Aorta (tissue), 5 donors: Measurements from ENCODE around the gene PRDX5. TPM values are rescaled to one million over a fixed set of nuclear protein-coding genes. Genes with fewer than 3 reads are reported as not detected.

Experiments used
- ATAC-seq: fragments of 200-7000 bp; cut with Tn5 transposase; one replicate; pipeline ENCODE4 v1.9.1; 2022; ENCODE audit warnings: moderate library complexity; ENCODE audit not compliant: low FRiP score
- DNase-seq, 2 donors: peaks; one replicate each; pipeline ENCODE4 v3.0.0-alpha.2; 2020
- H3K27ac ChIP-seq, 2 donors: one replicate each; pipeline ENCODE4 v1.5.1; 2013; ENCODE audit warnings: low read length in 2 of 2, mild to moderate bottlenecking in 2 of 2, moderate library complexity in 2 of 2, control low read depth in 1 of 2, inconsistent platforms in 1 of 2, low read depth in 1 of 2
- H3K27me3 ChIP-seq, 2 donors: one replicate each; pipeline ENCODE4 v1.6.1; 2013; ENCODE audit warnings: control low read depth in 1 of 2, low read length in 1 of 2, mild to moderate bottlenecking in 1 of 2, moderate library complexity in 1 of 2; ENCODE audit not compliant: insufficient read depth in 2 of 2, control insufficient read depth in 1 of 2
- H3K36me3 ChIP-seq, 2 donors: one replicate each; pipeline ENCODE4 v1.6.1; 2013; ENCODE audit warnings: control low read depth in 1 of 2, low read length in 1 of 2, mild to moderate bottlenecking in 1 of 2; ENCODE audit not compliant: insufficient read depth in 2 of 2, control insufficient read depth in 1 of 2
- H3K4me1 ChIP-seq, 2 donors: one replicate each; pipeline ENCODE4 v1.6.1; 2013; ENCODE audit warnings: low read length in 2 of 2, control low read depth in 1 of 2, mild to moderate bottlenecking in 1 of 2, moderate library complexity in 1 of 2; ENCODE audit not compliant: insufficient read depth in 2 of 2, control insufficient read depth in 1 of 2
- H3K4me3 ChIP-seq, 2 donors: one replicate each; pipeline ENCODE4 v1.5.1; 2013; ENCODE audit warnings: low read length in 2 of 2, control low read depth in 1 of 2, mild to moderate bottlenecking in 1 of 2
- H3K9me3 ChIP-seq: one replicate; pipeline ENCODE4 v1.6.1; 2013; ENCODE audit warnings: mild to moderate bottlenecking, low read length; ENCODE audit not compliant: control insufficient read depth
- WGBS, 2 donors: extraction: QIAGEN DNeasy Blood & Tissue Kit; methylation state at CpG; one replicate each; pipeline ENCODE4 v1.1.7; 2013; 5-methylcytosine and 5-hydroxymethylcytosine counted together
- intact Hi-C, 2 donors: fragments of 100-400 bp; cut with DNase I; formaldehyde crosslinking; loops; one replicate each; pipeline versions ENCODE4 v1.14.2 to v1.15.0; 2022
- polyA plus RNA-seq, 2 donors: library from polyadenylated mRNA; stranded (reverse); fragments of 200-250 nt; gene quantifications; one replicate each; pipeline ENCODE4 v1.2.3, GENCODE V29; 2013
- total RNA-seq, 2 donors: library from RNA; stranded (reverse); fragmentation: NEBNext Ultra II Directional; extraction: Animal tissue kit (Norgen Biotek cat#: 25700); gene quantifications; one replicate each; pipeline ENCODE4 v1.2.1, GENCODE V29; 2021
- donor health status: healthy with polysubstance abuse.
- donor health status: Bipolar disorder and iron deficiency.
- donor health status: DM: no; HTN: no; CAD: no.
- donor health status: DM: no; HTN: no; CAD: no.
- donor health status: DM: yes; HTN: yes; CAD: no.

The PRDX5 gene
- total and polyA plus RNA-seq, 4 donors = 69.9 to 316 (median 142) TPM

DNA sequence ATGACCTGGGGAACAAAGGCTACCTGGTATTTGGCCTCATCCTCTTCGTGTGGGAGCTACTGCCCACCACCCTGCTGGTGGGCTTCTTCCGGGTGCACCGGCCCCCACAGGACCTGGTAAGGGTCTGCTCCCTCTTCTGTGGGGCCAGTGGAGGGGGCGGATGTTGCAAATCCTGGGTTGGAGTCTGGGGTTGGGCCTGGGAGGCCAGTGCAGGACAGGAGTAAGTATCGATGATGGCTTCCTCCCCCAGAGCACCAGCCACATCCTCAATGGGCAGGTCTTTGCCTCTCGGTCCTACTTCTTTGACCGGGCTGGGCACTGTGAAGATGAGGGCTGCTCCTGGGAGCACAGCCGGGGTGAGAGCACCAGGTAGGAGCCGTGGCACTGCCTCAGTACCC, 29.6 kb upstream of the PRDX5 start:
- Histone ChIP-seq H3K27me3 (no peaks in the 10 kb centered on the region), H3K27ac (no peak overlapping the region), H3K36me3 (no peaks in the 10 kb centered on the region), H3K9me3 (no peaks in the 10 kb centered on the region), H3K4me1 (no peaks in the 10 kb centered on the region), H3K4me3 (no peak overlapping the region)
- intact Hi-C loops = no loop called here
- no peak for DNase-seq
- WGBS, 2 donors = 90 to 92% methylated on average over 9 of the region's 9 CpGs
- ATAC-seq = no peak

- ATAC-seq (no peak), DNase-seq (no peak)
- H3K36me3 ChIP-seq = no peaks in the 10 kb centered on the region
- no peak overlapping the region for H3K4me3 ChIP-seq
- no peaks in the 10 kb centered on the region for H3K9me3 ChIP-seq
- no peak overlapping the region for H3K27ac ChIP-seq
- WGBS, 2 donors = 92 to 93% methylated on average over 13 of the region's 13 CpGs
- H3K27me3 ChIP-seq = no peaks in the 10 kb centered on the region
- H3K4me1 ChIP-seq = no peaks in the 10 kb centered on the region
- intact Hi-C loops = no loop called here
Measured at GRCh38 chr11:64289002-64289564, 28.8 kb upstream of the PRDX5 start.

DNA sequence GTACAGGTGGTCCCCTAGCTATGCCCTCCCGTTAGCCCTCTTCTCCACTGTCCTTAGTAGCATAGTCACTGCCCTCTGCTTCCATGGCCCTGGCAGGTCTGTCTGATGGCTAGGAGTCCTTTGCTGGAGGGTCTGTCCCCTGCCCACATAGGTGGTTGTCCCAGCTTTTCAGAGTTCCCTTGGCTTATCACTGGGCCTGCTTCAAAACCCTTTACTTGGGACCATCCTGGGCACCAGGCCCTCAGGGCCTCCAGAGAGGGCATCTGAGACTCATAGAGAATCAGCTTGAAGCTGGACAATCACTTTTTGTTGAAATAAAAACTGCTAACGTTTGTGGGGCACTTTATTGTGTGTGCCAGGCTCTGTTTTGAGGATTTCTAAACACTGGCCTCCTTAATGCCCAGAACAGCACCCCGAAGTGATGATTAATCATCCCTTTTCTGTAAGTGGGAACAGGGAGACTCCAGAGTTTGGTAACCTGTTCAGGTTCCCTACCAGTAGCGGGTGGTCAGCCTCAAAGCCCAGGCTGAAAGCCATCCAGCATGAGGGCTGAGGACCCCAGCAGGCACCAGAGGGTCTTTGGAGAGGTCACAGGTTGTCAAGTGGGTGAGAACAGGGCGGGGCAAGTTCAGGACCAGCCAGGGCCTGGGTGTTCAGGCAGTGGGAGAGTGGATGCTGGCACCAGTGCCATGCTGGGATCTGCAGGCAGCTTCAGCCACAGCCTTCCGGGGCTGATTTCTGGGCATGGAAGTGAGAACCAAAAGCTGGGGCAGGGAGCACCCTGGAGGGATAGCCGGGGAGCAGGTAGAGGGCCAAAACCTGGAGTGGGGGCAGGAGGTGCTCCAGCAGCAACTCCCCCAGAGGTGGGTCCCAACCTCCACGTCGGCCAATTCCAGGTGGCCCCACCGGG, 27.3 kb upstream of the PRDX5 start:
- ATAC-seq (no peak), DNase-seq (no peak)
- Histone ChIP-seq H3K9me3 (no peaks in the 10 kb centered on the region), H3K27me3 (no peaks in the 10 kb centered on the region), H3K27ac (no peak overlapping the region), H3K4me1 (no peaks in the 10 kb centered on the region), H3K36me3 (no peaks in the 10 kb centered on the region), H3K4me3 (no peak overlapping the region)
- intact Hi-C loops = no loop called here
- 54 to 55% methylated on average over 10 of the region's 10 CpGs for WGBS, 2 donors

GRCh38 chr11:64291262-64291751, 26.6 kb upstream of the PRDX5 start, which contains the start of gene KCNK4:
KCNK4 (plus strand) TSS chr11:64291302; CDS start chr11:64293019, 1,717 bp downstream.
- no peak within 1 kb of the TSS for H3K27ac ChIP-seq
- H3K4me1 ChIP-seq = no peaks in the 10 kb centered on the region
- ATAC-seq = no peak
- no peaks in the 10 kb centered on the region for H3K36me3 ChIP-seq
- no peaks in the 10 kb centered on the region for H3K9me3 ChIP-seq
- no peaks in the 10 kb centered on the region for H3K27me3 ChIP-seq
- DNase-seq = no peak
- intact Hi-C loops = no loop called here
- no peak within 1 kb of the TSS for H3K4me3 ChIP-seq
- WGBS, 2 donors = 2 to 6% methylated on average over 27 to 45 of the region's 45 CpGs

DNA sequence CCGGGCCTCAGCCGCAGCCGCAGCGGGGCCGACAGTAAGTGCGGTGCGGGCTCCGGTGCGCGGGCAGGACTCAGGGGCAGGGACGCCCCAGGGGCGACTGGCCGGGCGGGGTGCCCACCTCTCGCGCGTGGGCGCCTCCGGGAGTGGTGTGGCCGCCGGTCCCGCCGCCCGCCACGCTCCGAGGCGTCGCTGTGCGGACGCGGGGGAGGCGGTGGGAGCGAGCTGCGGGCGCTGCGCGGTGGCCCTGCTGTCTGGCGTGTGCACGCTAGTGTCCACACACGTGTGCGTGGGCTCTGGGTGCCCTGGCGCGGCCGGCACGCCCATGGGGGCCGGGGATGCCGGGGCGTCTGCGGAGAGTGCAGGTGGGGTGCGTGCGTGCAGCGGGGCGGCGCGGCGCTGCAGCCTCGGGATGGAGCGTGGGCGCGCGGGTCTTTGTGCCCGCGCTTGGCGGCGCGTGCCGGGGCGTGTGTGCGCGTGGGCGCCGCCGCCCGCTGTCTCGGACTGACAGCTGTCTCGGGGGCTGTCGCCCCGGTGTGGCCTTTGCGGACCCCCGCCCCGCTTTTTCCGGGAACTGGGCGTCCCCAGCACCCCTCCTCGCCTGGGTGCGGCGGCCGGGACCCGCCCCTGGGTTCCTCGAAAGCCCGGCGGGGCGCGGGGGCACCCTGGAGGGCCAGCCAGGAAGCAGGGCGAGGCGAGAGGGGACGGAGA, 26.0 kb upstream of the PRDX5 start:
- no peaks in the 10 kb centered on the region for H3K9me3 ChIP-seq
- H3K4me1 ChIP-seq = no peaks in the 10 kb centered on the region
- no peak overlapping the region for H3K27ac ChIP-seq
- no peaks in the 10 kb centered on the region for H3K36me3 ChIP-seq
- 0 to 1% methylated on average over 78 to 96 of the region's 96 CpGs for WGBS, 2 donors
- H3K27me3 ChIP-seq = no peaks in the 10 kb centered on the region
- no peak for DNase-seq
- ATAC-seq = no peak
- intact Hi-C loops = no loop called here
- no peak overlapping the region for H3K4me3 ChIP-seq

DNA sequence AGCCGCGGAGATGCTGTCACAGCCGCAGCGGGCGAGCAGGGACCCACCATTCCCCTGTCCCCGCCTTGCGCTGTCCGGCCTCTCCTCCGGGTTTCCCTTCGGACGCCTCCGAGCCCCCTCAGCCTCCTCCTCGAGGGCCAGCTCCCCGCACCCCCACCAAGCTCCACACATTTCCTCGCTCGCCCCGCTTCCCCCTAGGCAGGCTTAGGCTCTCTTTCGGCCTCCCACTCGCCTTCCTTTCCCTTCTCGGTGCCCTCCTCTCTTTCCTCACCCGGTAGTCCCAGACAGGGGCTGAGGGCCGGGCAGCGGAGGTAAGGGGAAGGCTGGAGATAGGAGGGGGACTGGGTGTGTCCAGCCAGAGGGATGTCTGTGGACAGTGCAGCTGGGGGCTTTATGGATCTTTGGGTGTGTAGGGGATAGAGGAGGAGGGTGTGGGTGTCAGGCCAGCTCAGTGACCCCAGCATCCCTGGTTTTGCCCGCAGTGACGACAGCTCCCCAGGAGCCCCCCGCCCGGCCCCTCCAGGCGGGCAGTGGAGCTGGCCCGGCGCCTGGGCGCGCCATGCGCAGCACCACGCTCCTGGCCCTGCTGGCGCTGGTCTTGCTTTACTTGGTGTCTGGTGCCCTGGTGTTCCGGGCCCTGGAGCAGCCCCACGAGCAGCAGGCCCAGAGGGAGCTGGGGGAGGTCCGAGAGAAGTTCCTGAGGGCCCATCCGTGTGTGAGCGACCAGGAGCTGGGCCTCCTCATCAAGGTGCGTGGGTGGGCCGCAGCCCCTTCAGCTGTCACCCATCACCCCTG, 25.3 kb upstream of the PRDX5 start:
- no peak for DNase-seq
- no peak overlapping the region for H3K27ac ChIP-seq
- H3K27me3 ChIP-seq = no peaks in the 10 kb centered on the region
- no peaks in the 10 kb centered on the region for H3K9me3 ChIP-seq
- WGBS, 2 donors = 30 to 32% methylated on average over 31 to 42 of the region's 42 CpGs
- ATAC-seq = no peak
- H3K4me3 ChIP-seq = no peak overlapping the region
- no peaks in the 10 kb centered on the region for H3K4me1 ChIP-seq
- intact Hi-C loops = no loop called here
- H3K36me3 ChIP-seq = no peaks in the 10 kb centered on the region

GRCh38 chr11:64294774-64295173, 23.1 kb upstream of the PRDX5 start:
- Histone ChIP-seq H3K4me3 (no peak overlapping the region), H3K9me3 (no peaks in the 10 kb centered on the region), H3K27ac (no peak overlapping the region), H3K4me1 (no peaks in the 10 kb centered on the region), H3K27me3 (no peaks in the 10 kb centered on the region), H3K36me3 (no peaks in the 10 kb centered on the region)
- intact Hi-C loops = no loop called here
- 56 to 69% methylated on average over 3 of the region's 3 CpGs for WGBS, 2 donors
- no peak for ATAC-seq
- no peak for DNase-seq

DNA sequence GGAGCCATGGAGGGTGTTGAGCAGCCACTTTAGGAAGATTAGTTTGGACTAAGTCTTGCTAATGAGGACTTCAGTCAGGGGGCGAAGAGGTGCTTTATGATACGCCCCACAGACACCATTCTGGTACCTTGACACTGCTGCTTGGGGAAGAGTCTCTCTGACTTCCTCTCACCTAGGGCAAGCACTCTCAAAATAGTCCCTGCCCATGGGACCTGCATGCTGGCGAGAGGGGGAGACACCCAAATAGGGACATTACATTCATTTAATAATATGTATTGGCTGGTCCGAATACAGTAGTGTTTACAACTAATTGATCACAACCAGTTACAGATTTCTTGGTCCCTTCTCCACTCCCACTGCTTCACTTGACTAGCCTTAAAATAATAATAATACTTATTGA, 22.2 kb upstream of the PRDX5 start:
- Histone ChIP-seq H3K4me1 (no peaks in the 10 kb centered on the region), H3K4me3 (no peak overlapping the region), H3K27ac (no peak overlapping the region), H3K36me3 (no peaks in the 10 kb centered on the region), H3K27me3 (no peaks in the 10 kb centered on the region), H3K9me3 (no peaks in the 10 kb centered on the region)
- intact Hi-C loops = no loop called here
- WGBS, 2 donors = 87 to 96% methylated on average over 4 of the region's 4 CpGs
- DNase-seq (no peak), ATAC-seq (no peak)
